GM12873 (cell line): ENCODE data around the gene TAL1.

Experiments used
- CTCF ChIP-seq: IDR thresholded peaks from 2 replicates; pipeline ENCODE4 v1.5.1; 2012; ENCODE audit warnings: low read depth, mild to moderate bottlenecking, moderate library complexity, low read length, control low read depth; ENCODE audit not compliant: insufficient read depth; ENCODE audit errors: missing control alignments

Gene TAL1

GRCh38 chr1:47187231-47187925, 44.6 kb downstream of the TAL1 start:
- TF ChIP-seq CTCF, result no peak

GRCh38 chr1:47186267-47187185, 45.5 kb downstream of the TAL1 start:
- TF ChIP-seq CTCF, result no peak

GRCh38 chr1:47184822-47185677, 47.0 kb downstream of the TAL1 start:
- no peak for TF ChIP-seq CTCF

GRCh38 chr1:47184090-47184821, 47.8 kb downstream of the TAL1 start:
- TF ChIP-seq CTCF, result no peak

- no peak for TF ChIP-seq CTCF
Observed at GRCh38 chr1:47183308-47184089, 48.5 kb downstream of the TAL1 start.

- no peak for TF ChIP-seq CTCF
Observed at GRCh38 chr1:47182676-47183235, 49.3 kb downstream of the TAL1 start.
